LNCAP (cell line): ENCODE results near the gene GFI1B.

Experiments
- CTCF ChIP-seq: fragments of 450-650 bp; IDR thresholded peaks from 2 replicates; pipeline ENCODE4 v1.5.1; 2017; ENCODE audit warnings: mild to moderate bottlenecking

Gene GFI1B

GRCh38 chr9:133023117-133023890, 44.8 kb downstream of the GFI1B start:
- no peak for TF ChIP-seq CTCF

GRCh38 chr9:133026426-133026825, 47.9 kb downstream of the GFI1B start:
- no peak for TF ChIP-seq CTCF

GRCh38 chr9:133027134-133027533, 48.6 kb downstream of the GFI1B start:
- TF ChIP-seq CTCF, result no peak

GRCh38 chr9:133028221-133028620, 49.7 kb downstream of the GFI1B start:
- TF ChIP-seq CTCF, result no peak

- no peak for TF ChIP-seq CTCF
Observed at GRCh38 chr9:133029994-133030316, 51.5 kb downstream of the GFI1B start.

GRCh38 chr9:133030317-133031129, 52.0 kb downstream of the GFI1B start, which contains the start of gene GTF3C5:
GTF3C5 (plus strand) TSS chr9:133030997; CDS start chr9:133031012, 15 bp downstream.
- no peak for TF ChIP-seq CTCF

GRCh38 chr9:133031130-133031422, 52.6 kb downstream of the GFI1B start:
- TF ChIP-seq CTCF, result no peak
